ENCODE results near the gene TMEM101.

GRCh38 chr17:43992641-43993040 lies 22.1 kb downstream of the TMEM101 start:
- TF ChIP-seq CTCF (conservative IDR thresholded peaks at IDR 0.05 in 1 of 2, IDR thresholded peaks at IDR 0.05 in 1 of 2; ENCODE audit: low read depth in 1 of 2, low read length in 2 of 2) (no peak), EZH2 (IDR thresholded peaks at IDR 0.05; ENCODE audit: low read length, missing control alignments) (no peak)

Data from fibroblast of lung (primary cell).